Esophagus muscularis mucosa (tissue), 4 donors: ENCODE data around the gene XAB2. TPM values are rescaled to one million over a fixed set of nuclear protein-coding genes. Genes with fewer than 3 reads are reported as not detected.

Experiments used
- DNase-seq: peaks from one replicate; pipeline ENCODE4 v3.0.0-alpha.2; 2017; ENCODE audit errors: extremely low spot score
- H3K27ac ChIP-seq, 4 donors: fragments of 200-600 bp; sonication (generic); replicated peaks in 1 of 4; 1 replicate in 3 of 4; 2 replicates in 1 of 4; pipeline ENCODE4 v1.5.1; 2016 to 2019; ENCODE audit warnings: mild to moderate bottlenecking in 1 of 4
- H3K27me3 ChIP-seq, 4 donors: fragments of 200-600 bp; sonication (generic); one replicate each; pipeline versions ENCODE4 v1.5.1 to v1.6.0; 2016 to 2019
- H3K36me3 ChIP-seq, 4 donors: fragments of 200-600 bp; sonication (generic); one replicate each; pipeline ENCODE4 v1.5.1; 2016 to 2019
- H3K4me1 ChIP-seq, 4 donors: fragments of 200-600 bp; sonication (generic); one replicate each; pipeline ENCODE4 v1.5.1; 2016 to 2019
- H3K4me3 ChIP-seq, 4 donors: fragments of 200-600 bp; sonication (generic); 1 replicate in 2 of 4; 2 replicates in 2 of 4; pipeline ENCODE4 v1.5.1; 2016 to 2019; ENCODE audit warnings: mild to moderate bottlenecking in 4 of 4, moderate library complexity in 1 of 4
- H3K9me3 ChIP-seq, 4 donors: fragments of 200-600 bp; sonication (generic); 1 replicate in 3 of 4; 2 replicates in 1 of 4; pipeline ENCODE4 v1.5.1; 2016 to 2019
- EP300 ChIP-seq: sonication (generic); formaldehyde crosslinking; IDR thresholded peaks from one replicate; pipeline ENCODE4 v1.6.1; 2017; ENCODE audit warnings: antibody characterized with exemption
- POLR2A ChIP-seq: fragments of 450-650 bp; IDR thresholded peaks from one replicate; pipeline ENCODE4 v1.6.1; 2017; ENCODE audit warnings: antibody characterized with exemption, moderate library complexity, mild to moderate bottlenecking, low read depth
- POLR2AphosphoS5 ChIP-seq, 2 donors: sonication (generic); formaldehyde crosslinking; IDR thresholded peaks; one replicate each; pipeline ENCODE4 v1.6.1; 2017; ENCODE audit warnings: antibody characterized with exemption in 2 of 2
- WGBS: methylation state at CpG from one replicate; pipeline ENCODE4 v1.1.5; 2018; 5-methylcytosine and 5-hydroxymethylcytosine counted together
- intact Hi-C: fragments of 100-400 bp; cut with DNase I; formaldehyde crosslinking; loops from one replicate; pipeline ENCODE4 v1.15.1; 2023
- total RNA-seq, 4 donors: library from RNA; depleted of rRNA; stranded (reverse); fragments of >200 nt; gene quantifications; one replicate each; pipeline versions ENCODE4 v1.1.0 to v1.2.1, GENCODE V29; 2016
- TF ChIP-seq, protein P1 (sequence below), 3 experiments: fragments of 200-600 bp in 2 of 3; fragments of 450-650 bp in 1 of 3; sonication (generic) in 2 of 3; IDR thresholded peaks; one replicate each; pipeline ENCODE4 v1.5.1; 2017 to 2019; ENCODE audit warnings: antibody characterized with exemption in 3 of 3, mild to moderate bottlenecking in 2 of 3, moderate library complexity in 1 of 3

The XAB2 gene
- total RNA-seq, 4 donors from 2014 or later = 32.0 to 56.2 (median 44.5) TPM

DNA sequence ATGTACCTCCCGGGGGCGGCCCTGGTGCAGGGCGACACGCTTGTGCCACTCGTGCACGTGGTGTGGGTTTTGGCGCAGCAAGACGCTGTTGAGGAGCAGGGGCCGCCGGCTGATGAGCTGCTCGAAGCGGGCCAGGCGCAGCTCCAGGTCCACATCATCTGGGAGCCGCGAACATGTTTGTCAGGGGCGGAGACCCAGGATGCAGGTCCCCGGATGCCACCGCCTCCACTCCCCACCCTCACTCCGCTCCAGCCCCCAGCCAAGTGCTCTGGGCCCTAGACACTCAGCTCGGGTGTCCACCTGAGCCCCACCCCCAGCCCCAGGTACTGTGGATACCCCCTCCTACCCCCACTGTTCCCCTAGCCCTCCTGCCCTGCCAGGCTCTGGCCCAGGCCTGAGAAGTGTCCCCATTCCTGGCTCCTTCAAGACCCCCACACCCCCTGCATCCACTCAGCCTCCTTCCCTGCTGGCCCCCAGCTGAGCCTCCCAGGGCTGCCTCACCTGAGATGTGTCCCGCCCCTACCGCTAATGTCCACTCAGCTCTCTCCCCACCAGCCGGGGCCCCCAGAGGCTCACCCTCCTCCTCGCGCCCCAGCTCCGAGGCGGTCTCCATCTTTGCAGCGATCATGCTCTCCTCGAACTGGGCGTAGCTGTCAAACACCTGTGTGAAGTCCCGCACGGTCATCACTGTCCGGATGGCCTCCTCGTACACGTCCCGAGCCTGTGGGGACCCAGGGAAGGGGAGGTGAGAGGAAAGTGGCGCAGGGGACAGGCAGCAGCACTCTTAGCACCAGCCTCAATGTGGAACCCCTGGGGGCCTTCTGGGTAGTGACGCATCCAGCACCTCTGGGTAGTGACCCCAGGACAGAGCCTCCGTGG is 5.4 kb downstream of the XAB2 start:
- H3K27me3 ChIP-seq = no peaks in the 10 kb centered on the region
- intact Hi-C loops = no loop called here
- peaks cover 58 to 89% (median 82%) of the 10 kb centered on the region in 4 donors for H3K36me3 ChIP-seq
- no peak overlapping the region for H3K27ac ChIP-seq
- no peaks in the 10 kb centered on the region for H3K9me3 ChIP-seq
- DNase-seq = no peak
- H3K4me3 ChIP-seq = no peak overlapping the region
- H3K4me1 ChIP-seq = peaks cover 18 to 27% (median 22%) of the 10 kb centered on the region in 4 donors
- TF ChIP-seq POLR2AphosphoS5 (IDR thresholded peaks at IDR 0.05) = no peak
- no peak for TF ChIP-seq EP300
- no peak for TF ChIP-seq POLR2A
- TF ChIP-seq, protein P1, sequence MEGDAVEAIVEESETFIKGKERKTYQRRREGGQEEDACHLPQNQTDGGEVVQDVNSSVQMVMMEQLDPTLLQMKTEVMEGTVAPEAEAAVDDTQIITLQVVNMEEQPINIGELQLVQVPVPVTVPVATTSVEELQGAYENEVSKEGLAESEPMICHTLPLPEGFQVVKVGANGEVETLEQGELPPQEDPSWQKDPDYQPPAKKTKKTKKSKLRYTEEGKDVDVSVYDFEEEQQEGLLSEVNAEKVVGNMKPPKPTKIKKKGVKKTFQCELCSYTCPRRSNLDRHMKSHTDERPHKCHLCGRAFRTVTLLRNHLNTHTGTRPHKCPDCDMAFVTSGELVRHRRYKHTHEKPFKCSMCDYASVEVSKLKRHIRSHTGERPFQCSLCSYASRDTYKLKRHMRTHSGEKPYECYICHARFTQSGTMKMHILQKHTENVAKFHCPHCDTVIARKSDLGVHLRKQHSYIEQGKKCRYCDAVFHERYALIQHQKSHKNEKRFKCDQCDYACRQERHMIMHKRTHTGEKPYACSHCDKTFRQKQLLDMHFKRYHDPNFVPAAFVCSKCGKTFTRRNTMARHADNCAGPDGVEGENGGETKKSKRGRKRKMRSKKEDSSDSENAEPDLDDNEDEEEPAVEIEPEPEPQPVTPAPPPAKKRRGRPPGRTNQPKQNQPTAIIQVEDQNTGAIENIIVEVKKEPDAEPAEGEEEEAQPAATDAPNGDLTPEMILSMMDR (IDR thresholded peaks at IDR 0.05) = no peak
- 90% methylated on average over 21 of the region's 39 CpGs for WGBS

DNA sequence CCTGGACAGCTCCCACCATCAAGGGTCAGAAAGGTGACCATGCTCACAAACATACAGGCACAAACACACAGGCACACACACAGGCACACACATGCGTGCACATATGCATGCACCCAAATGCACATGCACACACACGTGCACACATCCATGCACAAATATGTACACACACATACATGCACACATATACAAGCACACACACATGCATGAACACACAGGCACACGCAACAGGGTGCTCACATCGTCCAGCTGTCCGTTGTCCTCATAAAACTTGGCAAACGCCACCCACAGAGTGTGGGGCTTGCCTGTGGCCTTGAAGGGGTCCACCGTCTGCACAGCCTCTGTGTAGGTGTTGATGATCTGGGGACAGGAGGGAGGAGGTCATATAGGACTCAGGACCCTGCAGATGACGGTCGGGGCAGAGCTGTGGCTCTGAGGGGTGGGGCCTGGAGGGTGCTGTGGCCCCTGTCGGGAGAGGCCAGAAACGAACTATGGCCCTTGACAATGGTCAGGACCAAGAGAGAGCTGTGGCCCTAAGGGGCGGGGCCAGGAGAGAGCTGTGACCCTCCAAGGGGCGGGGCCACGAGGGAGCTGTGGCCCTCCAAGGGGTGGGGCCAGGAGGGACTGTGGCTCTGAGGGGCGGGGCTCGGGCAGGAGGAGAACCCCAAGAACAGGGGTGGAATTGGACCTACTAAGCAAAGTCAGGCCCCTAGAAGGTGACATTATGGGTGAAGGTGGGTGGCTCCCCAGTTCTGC is 6.2 kb downstream of the XAB2 start:
- no peak for DNase-seq
- Histone ChIP-seq H3K9me3 (no peaks in the 10 kb centered on the region), H3K4me3 (no peak overlapping the region), H3K36me3 (peaks cover 58 to 98% (median 88%) of the 10 kb centered on the region in 4 donors), H3K27me3 (no peaks in the 10 kb centered on the region), H3K27ac (no peak overlapping the region), H3K4me1 (peaks cover 9 to 25% (median 15%) of the 10 kb centered on the region in 4 donors)
- intact Hi-C loops = no loop called here
- no peak for TF ChIP-seq EP300
- WGBS = 87% methylated on average over 15 of the region's 16 CpGs

- H3K27me3 ChIP-seq = no peaks in the 10 kb centered on the region
- H3K36me3 ChIP-seq = peaks cover 55 to 88% (median 78%) of the 10 kb centered on the region in 4 donors
- no peaks in the 10 kb centered on the region for H3K9me3 ChIP-seq
- H3K27ac ChIP-seq = no peak overlapping the region
- peaks cover 0 to 10% (median 3%) of the 10 kb centered on the region in 4 donors for H3K4me1 ChIP-seq
- intact Hi-C loops = no loop called here
- 86% methylated on average over 14 of the region's 57 CpGs for WGBS
- H3K4me3 ChIP-seq = no peak overlapping the region
- DNase-seq = no peak
- TF ChIP-seq POLR2A = no peak
- TF ChIP-seq, protein P1 (IDR thresholded peaks at IDR 0.05) = no peak
- no peak for TF ChIP-seq POLR2AphosphoS5 (IDR thresholded peaks at IDR 0.05)
- TF ChIP-seq EP300 = no peak
Measured at GRCh38 chr19:7620442-7621412, 8.6 kb downstream of the XAB2 start.

DNA sequence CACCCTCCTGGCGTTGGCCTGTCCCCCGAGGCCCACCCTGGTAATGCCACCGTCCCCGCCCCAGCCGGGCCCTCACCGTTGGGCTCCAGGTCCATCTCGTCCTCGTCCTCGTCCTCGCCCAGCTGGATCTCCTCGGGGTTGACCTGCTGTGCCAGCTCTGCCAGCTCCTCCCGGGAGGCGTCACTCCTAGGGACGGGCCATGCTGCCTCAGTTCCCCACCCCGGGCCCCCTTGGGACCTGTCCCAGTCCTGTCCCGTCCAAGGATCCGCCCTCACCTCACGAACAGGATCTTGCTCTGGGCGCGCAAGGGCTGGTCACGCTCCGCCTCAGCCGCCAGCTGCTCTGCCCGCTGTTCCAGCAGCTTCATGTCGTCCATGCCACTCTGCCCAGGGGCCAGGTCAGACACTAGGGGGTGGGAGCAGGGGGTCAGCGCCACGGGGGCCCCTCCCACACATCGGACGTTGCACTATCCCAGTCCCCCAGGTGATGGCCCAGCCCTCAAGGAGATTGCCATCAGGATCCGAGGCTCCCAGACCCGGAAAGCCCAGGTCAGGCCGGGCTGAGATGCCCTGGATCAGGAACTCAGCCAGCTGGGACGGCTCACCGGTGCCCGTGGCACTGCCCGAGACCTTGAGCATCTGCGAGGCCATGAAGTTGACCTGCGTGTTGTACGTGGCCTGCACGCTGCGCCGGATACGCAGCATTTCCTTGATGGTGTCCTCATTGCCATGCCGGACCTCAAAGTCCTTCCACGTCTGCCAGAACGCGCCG is 9.5 kb downstream of the XAB2 start:
- peaks cover 52 to 80% (median 69%) of the 10 kb centered on the region in 4 donors for H3K36me3 ChIP-seq
- no peak overlapping the region for H3K27ac ChIP-seq
- intact Hi-C loops = no loop called here
- no peaks in the 10 kb centered on the region for H3K9me3 ChIP-seq
- no peak overlapping the region for H3K4me3 ChIP-seq
- peaks cover 0 to 10% (median 3%) of the 10 kb centered on the region in 4 donors for H3K4me1 ChIP-seq
- 92% methylated on average over 31 of the region's 48 CpGs for WGBS
- DNase-seq = no peak
- no peaks in the 10 kb centered on the region for H3K27me3 ChIP-seq
- TF ChIP-seq, protein P1 (IDR thresholded peaks at IDR 0.05) = no peak
- TF ChIP-seq POLR2A (no peak), POLR2AphosphoS5 (IDR thresholded peaks at IDR 0.05) (no peak), EP300 (no peak)
